HG03460 (cell line): ENCODE measurements around the gene C2orf92.
"Not testable (repeated sequence)": the region's sequence is repeated elsewhere in the genome, so short reads cannot be mapped to it uniquely, and the experiment has no call there.

Experiments used
- ATAC-seq: cut with Tn5 transposase; IDR thresholded peaks from one replicate; pipeline ENCODE4 v1.9.1; 2021; ENCODE audit not compliant: unreplicated experiment

Gene C2orf92

GRCh38 chr2:97659256-97660043 is 10.1 kb upstream of the C2orf92 start:
- ATAC-seq = no peak

DNA sequence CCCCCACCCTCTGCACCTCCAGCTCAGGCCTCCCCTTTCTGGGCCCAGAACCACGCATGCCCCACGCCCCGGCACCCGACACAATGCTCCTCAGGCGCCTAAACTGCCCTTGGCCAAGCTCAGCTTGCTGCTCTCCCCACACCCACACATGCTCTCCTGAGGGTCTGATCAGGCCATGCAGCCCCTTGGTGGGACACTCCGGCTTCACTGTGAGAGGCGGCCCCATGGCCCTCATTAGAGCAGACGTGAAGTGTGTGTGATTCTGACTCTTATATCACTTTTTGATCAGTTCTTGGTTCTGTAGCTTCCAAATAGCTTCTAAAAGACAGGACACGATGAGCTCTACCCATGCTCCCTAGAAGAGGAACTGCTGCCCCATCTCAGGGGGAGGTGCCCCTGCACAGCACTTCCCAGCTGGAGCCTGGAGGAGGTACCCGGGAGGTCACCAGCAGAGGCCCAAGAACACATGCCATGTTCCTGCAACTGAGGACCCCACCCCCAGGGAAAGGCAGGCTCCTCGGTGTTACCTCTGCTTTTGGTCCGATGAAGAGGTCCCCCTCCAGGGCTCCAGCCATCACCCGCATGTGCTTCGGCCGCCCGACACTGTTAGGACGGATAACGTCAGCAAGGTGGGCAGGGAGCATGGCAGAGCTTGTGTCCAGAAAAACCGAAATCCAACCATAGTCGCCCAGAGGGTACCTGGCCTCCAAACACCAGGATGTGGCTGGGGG is 9.3 kb upstream of the C2orf92 start:
- ATAC-seq = no peak

DNA sequence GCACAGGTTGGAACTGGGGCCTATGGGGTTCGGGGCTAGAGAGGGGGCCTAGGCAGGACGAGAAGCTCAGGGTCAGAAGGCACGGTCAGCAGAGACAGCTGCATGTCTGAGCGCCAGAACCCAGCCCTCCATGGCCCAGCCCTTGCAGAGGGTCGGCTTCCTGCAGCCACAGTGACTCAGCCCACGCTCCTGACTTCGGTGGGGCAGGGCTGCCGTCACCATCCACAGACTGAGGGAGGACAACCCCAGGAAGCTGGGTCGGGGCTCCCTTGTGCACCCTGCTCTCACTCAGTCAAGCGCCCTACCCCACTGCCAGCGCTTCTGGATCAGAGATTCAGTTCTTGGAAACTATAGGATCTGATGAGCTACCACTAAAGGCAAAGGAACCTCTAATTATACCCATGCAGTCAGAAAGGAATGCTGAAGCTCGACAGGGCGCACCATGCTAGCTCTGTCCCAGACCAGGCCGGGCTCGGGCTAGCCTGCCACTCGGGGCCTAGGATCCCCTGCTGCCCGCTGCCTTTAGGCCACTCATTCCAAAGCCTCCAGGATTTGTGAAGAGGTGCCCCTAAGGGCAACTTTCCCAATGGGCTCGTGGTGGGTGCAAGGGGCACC is 8.6 kb upstream of the C2orf92 start:
- no peak for ATAC-seq

- ATAC-seq = no peak
Measured at GRCh38 chr2:97661927-97662326, 7.6 kb upstream of the C2orf92 start.

GRCh38 chr2:97662386-97662894 is 7.1 kb upstream of the C2orf92 start:
- ATAC-seq = no peak

- ATAC-seq = peak; percentile 46
Measured at GRCh38 chr2:97662895-97663625, 6.5 kb upstream of the C2orf92 start.

DNA sequence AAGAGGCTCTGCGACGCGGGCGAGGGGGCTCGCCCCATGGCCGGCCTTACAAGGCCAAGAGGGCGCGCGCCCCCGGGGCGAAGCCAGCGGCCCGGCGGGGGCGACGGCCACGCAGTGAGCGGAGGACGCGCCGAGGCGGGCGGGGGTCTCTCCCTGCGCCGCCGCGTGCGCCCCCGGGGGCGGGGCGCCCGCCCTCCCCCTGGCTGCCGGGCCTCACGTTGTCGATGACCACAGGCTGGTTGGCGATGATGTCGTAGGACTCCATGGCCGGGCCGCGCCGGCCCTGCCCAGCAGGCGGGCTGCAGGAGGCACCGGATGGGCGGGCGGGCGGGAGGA is 5.9 kb upstream of the C2orf92 start:
- ATAC-seq = no peak

- ATAC-seq = peak; percentile 86
Measured at GRCh38 chr2:97663962-97664635, 5.4 kb upstream of the C2orf92 start, which contains the start of gene ACTR1B. Gene ACTR1B (minus strand): TSS chr2:97664044. CDS start chr2:97663890, 154 bp downstream.

DNA sequence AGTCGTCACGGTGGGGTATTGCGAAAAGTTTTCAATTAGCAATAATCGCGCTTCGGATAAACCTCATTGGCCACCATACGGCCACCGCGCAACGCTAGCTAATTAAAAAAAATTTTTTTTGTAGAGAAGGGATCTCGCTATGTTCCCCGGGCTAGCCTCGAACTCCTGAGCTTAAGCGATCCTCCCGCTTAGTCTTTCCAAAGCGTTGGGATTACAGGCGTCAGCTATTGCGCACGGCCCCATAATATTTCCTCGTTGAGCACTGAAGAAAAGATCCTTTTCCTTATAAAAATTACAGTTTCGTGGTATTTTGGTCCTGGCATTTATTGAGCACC is 4.9 kb upstream of the C2orf92 start:
- ATAC-seq = no peak

- no peak for ATAC-seq
Measured at GRCh38 chr2:97670471-97670870, 958 bp downstream of the C2orf92 start.

DNA sequence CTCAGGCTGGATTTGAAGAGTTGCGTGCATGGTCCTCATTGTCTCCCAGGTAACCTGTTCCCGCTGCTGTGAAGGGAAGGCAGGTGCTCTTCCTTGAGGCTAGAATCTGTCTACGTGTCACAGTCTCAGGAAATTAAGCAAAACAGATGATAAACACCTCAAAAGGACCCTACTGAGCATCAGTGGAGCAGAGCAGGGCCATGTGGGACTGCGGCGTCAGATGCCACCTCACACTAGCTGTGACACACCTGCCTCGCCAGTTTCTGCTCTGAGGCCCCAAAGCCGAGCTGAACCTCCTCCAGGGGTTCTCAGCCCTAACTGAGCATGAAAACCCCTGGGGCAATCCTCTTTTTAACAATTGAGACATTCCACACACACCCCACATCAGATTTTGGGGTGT is 2.0 kb downstream of the C2orf92 start:
- ATAC-seq = no peak

GRCh38 chr2:97672606-97673140 is 3.2 kb downstream of the C2orf92 start:
- not testable (repeated sequence) for ATAC-seq

DNA sequence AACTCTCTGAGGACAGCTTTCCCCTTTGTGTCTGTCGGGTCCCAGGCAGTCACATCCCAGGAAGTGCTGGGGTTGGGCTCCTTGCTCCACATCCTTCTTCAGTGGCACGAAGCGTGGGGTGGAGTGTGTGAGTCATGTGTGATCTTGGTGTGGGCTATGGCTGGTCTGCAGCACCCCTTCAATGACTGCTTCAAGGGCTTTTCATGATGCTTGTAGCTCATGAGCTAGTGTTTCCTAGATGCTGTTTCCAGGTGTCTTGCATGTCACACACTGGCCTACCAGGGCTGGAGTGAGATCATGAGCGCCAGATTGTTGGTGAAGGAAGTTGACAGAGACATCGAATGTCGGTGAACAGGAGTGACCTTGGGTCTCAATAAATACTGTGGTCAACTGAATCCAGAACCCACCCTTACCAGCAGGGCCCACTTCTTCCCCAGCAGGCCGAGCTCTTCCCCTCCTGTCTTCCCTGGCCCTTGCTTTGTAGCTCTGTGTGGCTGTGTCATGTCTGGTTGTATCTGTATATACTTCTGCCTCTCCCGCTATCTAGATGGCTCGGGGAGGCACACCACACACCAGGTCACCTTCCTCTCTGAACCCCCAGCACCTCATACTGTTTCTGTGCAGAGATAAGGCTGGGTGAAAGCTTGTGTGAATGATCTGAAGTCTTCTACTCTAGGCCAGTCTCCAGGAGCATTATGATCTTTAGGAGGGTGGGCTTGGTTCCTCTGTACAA is 3.8 kb downstream of the C2orf92 start:
- no peak for ATAC-seq

GRCh38 chr2:97673915-97674283 is 4.4 kb downstream of the C2orf92 start:
- no peak for ATAC-seq

DNA sequence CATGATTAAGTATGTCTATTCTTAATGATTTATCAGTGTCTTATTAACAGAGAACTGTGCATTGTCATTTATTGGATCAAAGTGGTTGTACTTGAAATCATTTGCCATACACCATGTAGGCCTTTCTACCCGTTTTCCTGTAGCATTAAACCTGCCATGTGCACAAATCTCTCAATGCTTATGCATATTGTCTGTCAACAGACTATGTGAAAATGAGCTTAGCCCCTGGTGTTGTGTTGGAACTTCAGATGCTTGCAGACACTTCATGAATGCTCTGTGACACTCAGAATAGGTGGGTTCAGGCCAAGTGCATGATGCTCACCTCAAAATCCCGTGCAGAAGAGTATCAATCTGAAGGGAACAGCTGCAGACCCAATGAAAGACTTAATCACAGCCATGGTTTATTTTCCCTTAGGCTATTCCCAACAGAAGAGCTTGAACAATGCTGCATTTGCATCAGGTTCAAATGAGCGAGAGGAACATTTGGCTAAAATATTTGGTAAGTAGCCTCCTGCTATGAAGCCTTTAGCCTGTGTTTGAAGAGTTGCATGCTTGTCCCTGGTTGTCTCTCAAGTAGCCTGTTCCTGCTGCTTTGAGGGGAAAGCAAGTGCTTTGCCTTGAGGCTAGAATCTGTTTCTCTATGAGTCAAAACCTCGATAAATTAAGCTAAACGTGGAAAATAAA is 6.1 kb downstream of the C2orf92 start:
- no peak for ATAC-seq

- no peak for ATAC-seq
Measured at GRCh38 chr2:97676620-97677019, 7.1 kb downstream of the C2orf92 start.

GRCh38 chr2:97677480-97677879 is 8.0 kb downstream of the C2orf92 start:
- ATAC-seq = no peak

DNA sequence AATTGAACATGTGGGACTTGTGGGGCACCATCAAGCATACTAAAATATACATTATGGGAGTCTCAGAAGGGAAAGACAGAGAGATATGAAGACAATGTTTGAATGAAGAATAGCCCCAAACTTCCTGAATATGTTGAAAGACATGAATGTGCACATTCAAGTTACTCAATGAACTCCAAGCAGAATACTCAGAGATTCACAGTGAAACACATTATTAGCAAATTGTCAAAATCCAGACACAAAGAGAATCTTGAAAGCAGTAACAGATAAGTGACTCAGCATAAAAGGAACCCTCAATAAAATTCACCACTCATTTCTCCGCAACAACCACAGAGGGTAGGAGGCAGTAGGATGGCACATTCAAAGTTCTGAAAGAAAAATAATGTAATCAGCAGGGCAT is 8.8 kb downstream of the C2orf92 start:
- no peak for ATAC-seq

DNA sequence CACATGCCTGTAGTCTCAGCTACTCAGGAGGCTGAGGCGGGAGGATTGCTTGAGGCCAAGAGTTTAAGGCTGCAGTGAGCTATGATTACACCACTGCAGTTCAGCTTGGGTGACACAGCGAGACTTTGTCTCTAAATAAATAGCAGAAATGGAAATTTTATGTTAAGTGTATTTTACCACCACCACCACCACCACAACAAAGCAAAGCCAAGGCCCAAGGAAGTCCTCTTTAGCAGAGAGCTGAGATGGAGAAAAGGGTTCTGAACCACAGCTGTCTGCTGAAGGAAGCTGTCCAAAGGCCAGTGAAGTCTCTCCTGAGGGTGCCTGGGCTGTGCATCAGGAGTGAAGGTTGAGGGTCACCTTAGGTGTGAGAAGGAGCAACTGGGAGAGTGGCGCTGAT is 17.7 kb downstream of the C2orf92 start:
- not testable (repeated sequence) for ATAC-seq
